ENCODE results near the gene SDF2.
"Not testable (repeated sequence)": the region's sequence is repeated elsewhere in the genome, so short reads cannot be mapped to it uniquely, and the experiment has no call there.

The SDF2 gene

GRCh38 chr17:28634206-28634865 is 27.4 kb downstream of the SDF2 start:
- no peak for DNase-seq (ENCODE audit: low read depth, low spot score)

GRCh38 chr17:28626818-28627217 is 34.9 kb downstream of the SDF2 start:
- DNase-seq (ENCODE audit: low read depth, low spot score), result no peak

GRCh38 chr17:28624148-28624547 is 37.6 kb downstream of the SDF2 start:
- no peak for DNase-seq (ENCODE audit: low read depth, low spot score)

GRCh38 chr17:28623696-28624095 is 38.0 kb downstream of the SDF2 start:
- no peak for DNase-seq (ENCODE audit: low read depth, low spot score)

DNA sequence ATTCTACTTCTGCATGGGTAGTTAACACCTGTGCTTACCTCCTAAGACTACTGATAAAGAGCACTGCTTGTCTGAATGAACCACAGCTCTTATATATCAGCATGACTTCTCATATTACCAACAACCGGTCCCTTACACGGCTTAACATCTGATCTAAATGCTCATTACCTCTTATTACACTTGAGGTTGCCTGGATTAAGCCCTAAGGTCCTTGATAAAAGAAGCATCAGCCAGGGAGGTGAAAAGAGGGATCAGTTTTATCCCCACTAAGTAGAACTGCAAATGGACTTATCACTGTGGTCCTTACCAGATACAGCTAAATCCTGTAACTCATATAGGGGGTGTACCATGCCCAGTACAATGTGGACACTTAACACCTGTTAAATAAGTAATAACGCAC is 39.5 kb downstream of the SDF2 start:
- no peak for DNase-seq (ENCODE audit: low read depth, low spot score)

DNA sequence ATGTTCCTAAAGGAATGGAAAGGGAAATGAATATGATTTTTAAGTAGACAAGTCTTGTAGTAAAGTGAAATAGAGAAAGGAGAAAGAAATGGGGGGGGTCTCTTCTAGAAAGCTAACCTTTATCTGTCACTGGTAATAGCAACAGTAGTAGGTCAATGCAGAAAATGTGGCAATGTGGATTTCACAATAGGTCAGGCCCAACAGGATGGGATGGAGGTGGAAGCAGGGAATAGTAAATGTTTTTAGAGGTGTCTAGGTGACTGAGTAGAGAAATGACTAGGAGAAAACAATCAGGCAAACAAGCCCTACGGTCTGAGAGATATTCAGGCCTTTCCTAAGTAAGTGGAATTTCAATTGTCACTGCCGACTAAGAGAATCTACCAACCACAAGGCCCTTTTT is 41.7 kb downstream of the SDF2 start:
- DNase-seq (ENCODE audit: low read depth, low spot score), result no peak

DNA sequence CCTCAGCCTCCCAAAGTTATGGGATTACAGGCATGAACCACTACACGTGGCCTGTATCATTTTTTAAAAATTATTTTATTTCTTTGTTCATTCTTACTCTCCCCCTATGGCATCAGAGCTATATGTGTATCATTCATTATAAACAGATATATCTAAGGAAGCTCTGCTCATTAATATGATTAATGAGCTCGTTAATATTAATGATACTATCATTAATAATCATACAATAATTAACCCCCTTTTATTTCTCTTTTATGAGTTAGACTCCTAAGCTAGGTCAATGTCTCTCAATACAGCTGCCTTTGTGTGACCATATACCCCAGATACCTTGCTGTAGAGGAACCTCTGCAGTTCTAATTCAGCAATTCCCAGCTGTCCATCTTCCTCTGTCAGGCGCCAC is 43.2 kb downstream of the SDF2 start:
- DNase-seq (ENCODE audit: low read depth, low spot score), result no peak

DNA sequence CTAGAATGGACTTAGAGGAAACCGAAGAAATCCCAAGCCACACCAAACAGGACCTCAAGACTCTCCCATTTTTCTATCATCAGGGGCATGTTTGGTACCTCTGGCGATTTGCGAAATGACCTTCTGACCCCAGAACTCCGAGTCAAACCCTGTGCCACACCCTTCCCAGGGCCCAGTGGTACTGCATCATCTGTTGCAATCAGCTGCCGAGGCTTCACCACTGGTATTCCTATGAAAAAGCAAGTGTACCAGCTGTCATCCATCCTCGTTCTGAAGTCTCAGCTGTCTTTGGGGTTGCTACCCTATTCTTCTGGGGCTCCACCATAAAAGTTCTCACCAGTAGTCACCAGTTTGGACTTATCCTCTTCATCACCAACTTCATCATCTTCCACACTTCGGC is 45.4 kb downstream of the SDF2 start:
- no peak for DNase-seq (ENCODE audit: low read depth, low spot score)

- no peak for DNase-seq (ENCODE audit: low read depth, low spot score)
Measured at GRCh38 chr17:28615260-28615940, 46.3 kb downstream of the SDF2 start.

GRCh38 chr17:28613931-28614381 is 47.8 kb downstream of the SDF2 start, which contains the start of gene RSKR:
RSKR (minus strand) TSS chr17:28614185; CDS start chr17:28614161, 24 bp downstream.
- no peak for DNase-seq (ENCODE audit: low read depth, low spot score)

DNA sequence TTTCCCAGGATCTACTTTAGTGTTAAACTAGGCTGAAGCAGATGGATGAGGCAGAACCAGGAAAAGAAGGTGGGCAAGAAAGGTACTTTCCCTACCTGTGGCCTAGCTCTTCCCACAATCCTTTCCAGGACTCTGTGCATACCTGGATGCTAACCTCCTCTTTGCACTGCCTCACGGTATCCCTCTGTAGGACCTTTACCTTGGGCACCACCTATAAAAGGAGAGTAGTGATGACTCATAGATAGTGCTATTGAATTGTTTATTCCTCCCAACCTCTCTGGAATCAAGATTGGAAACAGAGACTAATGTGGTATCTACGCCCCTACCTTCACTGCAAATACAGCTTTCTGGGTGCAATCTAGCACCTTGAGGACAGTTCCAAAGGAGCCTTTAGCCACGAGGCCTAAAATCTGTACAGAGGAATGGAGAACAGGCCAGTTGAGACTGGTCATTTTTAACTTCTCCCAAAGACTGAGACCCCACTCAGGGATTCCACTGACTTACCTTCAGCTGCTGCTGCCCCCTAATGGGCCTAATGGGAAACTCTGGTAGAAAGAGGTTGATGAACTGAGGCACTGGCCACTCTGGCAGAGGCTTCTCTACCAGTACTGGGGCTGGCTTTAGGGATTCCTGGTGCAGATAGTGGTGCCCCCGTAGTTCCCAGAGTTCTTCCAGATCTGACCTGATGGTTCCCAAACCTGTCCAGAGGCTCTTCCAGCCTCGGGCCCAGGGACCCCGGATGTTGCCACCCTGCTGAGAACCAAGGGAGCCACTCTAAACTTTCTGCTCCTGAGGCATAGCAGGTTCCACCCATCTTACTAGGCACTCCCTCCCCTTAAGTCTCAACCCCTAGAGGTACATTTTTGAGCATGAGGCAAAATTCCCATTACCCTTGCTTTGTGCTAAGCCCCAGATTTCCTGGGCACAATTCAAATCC is 48.5 kb downstream of the SDF2 start:
- peak; percentile 18 for DNase-seq (ENCODE audit: low read depth, low spot score)

DNA sequence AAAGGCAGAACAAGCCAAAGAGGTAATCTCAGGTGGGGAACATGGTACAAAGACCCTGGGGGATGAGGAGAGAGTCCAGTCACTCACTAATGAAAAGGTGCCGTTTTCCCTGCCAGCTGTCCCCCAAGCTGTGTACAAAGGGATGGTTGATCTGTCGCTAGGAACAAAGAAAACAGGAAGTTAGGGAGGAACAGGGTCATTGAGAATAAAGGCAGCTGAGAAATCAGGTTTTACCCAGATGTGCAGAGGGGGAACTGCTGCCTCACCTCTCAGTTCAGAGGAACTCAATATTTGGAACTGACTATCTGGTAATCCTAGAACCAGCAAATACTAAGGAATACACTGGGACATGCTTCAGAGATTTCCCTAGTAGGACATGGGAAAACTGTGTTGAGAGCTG is 49.2 kb downstream of the SDF2 start:
- no peak for DNase-seq (ENCODE audit: low read depth, low spot score)

GRCh38 chr17:28610376-28610775 is 51.3 kb downstream of the SDF2 start:
- no peak for DNase-seq (ENCODE audit: low read depth, low spot score)

- not testable (repeated sequence) for DNase-seq (ENCODE audit: low read depth, low spot score)
Measured at GRCh38 chr17:28604031-28604430, 57.7 kb downstream of the SDF2 start.

- peak; percentile 26 for DNase-seq (ENCODE audit: low read depth, low spot score)
Measured at GRCh38 chr17:28599311-28600184, 62.2 kb downstream of the SDF2 start.

DNA sequence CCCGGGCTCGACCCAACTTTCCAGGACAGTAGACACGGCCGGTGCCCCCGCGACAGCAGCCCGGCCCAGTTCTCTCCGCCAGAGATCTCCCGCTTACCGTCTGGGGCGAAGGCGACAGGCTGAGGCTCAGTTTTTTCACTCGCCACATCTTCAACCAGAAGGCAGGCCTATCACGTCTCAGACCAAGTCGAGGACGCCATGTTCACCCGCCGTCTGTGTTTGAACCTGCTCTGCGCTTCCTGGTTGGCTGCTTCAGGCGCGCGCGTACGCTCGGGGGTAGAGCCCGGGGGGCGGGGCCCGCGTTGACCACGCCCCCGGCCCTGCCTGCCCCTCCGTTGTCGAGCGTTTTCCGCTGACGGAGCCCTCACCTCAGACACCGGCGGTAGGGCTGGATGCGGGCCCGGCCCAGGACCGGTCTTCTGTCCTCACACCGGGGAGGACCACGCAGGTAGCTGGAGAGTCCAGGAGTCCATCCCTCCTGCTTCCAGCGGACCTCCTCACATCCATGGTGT is 62.9 kb downstream of the SDF2 start, which contains the start of gene SPAG5:
Gene SPAG5 (minus strand): TSS at position 227 of the 512 bp plus-strand sequence. CDS start 79 bp downstream, at position 148.
- DNase-seq (ENCODE audit: low read depth, low spot score), result peak; percentile 70

DNA sequence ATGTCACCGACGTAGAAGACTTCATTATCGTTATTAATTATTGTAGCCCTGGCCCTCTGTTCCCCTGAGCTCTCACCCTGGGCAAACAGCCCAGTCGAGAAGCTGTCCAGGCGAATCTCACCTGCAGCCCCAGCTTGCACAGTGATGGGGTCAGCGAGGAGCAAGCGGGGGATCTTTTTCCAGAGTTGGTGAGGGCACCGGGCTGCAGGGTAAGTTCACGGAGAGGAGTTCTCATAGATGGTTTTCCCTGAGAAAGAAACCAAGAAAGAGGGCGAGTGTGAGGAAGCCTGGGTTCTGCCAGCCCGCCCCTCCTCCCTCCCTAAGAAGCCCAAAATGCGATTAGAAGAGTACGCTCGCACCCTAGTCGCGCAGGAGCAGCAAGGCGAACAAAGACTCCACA is 63.3 kb downstream of the SDF2 start:
- DNase-seq (ENCODE audit: low read depth, low spot score), result no peak

Measured in smooth muscle cell of the brain vasculature (primary cell).